ENCODE measurements around the gene NKX1-2.
A peak's percentile ranks its signal among the peaks of the same experiment; 100 is the strongest.
"Not testable (repeated sequence)": the region's sequence is repeated elsewhere in the genome, so short reads cannot be mapped to it uniquely, and the experiment has no call there.

The NKX1-2 gene

DNA sequence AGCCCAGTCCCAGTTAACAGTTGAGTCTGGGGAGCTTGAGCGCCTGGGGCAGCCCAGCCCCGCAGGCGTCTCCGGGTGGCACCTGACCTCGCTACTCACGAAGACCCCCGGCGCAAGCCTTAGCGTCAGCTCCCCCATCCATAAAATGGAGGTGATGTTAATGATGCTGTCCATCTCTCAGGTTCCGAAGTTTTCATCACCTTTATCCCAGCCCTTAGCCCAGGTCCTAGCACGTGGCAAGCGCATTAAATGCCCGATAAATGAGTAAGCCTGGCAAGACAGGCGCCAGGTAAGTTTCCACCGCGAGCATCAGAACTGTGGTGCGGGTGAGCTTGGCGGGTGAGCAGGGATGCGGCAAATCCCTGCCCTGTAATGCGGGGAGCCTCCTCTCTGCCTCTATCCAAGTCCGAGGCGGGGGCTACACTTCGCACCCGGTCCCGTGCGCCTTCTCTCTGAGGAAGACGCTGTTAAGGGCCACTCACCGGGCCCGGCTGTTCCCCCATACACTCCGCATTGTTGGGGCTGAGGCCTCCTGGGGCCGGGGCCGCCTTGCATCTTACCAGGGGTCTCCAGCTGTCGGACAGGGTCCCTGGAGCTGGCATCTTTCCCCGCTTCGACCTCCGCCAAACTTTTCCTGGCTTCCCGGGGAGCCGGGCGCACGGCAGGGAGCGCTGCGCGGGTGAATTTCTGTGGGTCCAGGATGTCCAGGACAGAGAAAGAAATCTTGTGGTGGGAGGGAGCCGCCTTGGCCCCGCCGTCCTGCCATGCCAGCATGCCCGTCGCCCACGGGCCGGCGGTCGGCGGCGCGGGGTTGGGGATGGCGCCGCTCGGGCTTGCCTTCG is 444 bp downstream of the NKX1-2 start:
- no peak for DNase-seq

DNA sequence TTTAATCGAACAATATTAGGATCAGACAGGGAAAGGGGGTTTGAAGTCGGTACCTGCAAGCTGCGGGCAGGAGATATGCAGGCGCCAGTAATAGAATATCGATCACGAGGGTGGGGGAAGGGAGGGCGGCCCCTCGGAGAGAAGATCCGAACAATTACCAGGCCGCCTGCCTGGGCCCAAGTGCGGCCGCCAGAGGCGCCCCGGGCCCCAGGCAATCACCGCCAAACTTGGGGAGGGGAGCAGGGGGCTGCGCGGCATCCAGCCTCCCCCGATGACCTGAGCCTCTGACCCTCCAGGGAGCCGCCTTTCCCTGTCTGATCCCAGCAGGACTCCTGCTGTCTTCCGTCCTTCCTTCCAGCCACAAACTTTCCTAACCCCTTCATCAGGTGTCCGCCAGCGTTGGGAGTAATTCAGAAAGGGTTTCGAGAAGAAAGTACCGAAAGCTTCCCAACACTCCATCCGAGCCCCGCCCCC is 1.1 kb downstream of the NKX1-2 start:
- DNase-seq = no peak

DNA sequence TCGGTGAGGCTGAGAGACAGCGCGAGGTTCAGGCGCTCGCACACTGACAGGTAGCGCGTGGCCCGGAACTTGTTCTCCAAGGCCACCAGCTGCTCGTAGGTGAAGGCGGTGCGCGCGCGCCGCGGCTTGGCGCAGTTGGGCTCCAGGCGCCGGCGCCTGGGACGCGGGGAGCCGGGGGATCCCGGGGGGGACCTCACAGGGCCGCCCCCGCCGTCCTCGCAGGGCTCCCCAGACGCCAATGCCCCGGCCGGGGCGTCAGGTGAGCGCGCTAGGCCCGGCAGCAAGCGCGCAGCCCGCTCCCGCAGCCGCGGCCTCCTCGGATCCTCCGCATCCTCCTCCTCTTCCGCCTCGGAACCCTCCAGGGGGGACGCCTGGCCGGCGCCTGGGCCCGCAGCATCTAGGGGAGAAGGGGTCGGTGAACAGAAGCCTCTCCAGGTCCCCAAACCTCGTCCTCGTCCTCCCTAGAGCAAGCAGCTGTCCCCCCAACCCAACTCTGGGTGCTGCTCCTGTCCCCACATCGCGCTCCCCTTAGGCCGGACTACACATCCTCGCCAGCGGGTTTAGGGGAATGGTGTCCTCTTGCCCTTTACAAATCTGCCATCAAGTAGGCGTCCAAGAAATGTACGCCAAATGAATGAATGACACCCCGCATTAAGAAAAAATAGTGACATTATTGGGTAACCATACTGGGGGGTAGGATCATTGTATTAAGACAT is 1.9 kb downstream of the NKX1-2 start:
- no peak for DNase-seq

DNA sequence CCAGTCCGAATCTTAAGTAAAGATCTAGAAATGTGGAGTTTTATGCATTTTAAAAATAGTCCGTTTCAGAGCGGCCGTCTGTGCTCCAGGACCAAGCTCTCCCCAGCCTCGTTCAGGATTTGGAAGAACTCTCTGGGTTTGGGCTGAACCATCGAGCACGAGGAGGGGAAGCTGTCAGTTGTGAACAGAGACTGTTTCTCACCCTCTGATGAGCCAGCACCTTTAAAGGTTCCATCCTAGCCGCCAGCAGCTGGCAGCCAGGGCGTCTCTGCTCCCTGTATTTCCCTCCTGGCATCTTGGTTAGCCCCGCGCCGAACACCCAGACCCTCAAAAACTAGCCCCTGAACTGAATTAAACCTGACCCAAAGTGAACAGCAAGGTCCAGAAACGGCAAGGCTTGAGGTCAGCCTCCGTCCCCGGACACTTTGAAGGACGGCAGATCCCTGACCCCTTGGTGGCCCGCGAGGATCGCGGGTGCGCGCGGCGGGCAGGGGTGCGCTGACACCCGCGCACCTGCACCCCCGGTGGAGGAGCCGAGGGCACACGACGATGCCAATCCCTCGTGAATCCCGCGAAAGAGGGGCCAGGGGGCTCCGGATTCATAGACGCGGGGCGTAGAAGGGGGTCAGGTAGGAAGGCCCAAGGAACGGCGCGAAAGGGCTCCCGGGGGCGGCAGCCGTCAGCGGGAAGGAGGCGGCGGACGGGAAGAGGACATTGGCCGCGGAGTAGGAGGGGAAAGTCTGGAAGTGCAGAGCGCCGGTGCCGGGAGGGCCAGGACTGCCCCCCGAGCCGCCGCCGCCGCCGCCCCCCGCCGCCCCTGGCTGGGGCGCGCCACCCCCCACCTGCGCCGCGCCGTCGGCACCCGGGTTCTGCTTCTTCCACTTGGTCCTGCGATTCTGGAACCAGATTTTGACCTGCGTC is 2.7 kb downstream of the NKX1-2 start:
- DNase-seq = no peak

DNA sequence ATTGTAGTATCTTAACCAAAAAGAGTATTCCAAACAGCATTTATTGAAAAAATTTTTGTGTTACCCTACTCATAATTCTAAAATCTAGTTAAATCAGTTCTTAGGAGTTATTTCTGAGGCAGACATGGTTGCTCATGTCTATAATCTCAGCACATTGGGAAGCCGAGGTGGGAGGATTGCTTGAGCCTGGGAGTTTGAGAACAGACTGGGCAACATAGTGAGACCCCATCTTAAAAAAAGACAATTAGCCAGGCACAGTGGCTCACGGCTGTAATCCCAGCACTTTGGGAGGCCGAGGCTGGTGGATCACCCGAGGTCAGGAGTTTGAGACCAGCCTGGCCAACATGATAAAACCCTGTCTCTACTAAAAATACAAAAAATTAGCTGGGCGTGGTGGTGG is 8.1 kb downstream of the NKX1-2 start:
- DNase-seq = not testable (repeated sequence)

DNA sequence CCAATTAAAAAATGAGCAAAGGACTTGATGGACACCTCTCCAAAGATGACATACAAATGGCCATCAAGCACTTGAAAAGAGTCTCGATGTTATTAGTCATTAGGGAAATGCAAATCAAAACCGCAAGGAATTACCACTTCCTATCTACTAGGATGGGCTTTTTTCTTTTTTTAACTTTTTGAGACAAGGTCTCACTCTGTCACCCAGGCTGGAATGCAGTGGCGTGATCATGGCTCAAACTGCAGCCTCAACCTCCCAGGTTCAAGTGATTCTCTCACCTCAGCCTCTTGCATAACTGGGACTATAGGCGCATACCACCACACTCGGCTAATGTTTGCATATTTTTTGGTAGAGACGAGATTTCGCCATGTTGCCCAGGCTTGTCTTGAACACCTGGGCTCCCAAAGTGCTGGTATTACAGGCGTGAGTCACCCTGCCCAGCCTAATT is 13.6 kb downstream of the NKX1-2 start:
- no peak for DNase-seq

DNA sequence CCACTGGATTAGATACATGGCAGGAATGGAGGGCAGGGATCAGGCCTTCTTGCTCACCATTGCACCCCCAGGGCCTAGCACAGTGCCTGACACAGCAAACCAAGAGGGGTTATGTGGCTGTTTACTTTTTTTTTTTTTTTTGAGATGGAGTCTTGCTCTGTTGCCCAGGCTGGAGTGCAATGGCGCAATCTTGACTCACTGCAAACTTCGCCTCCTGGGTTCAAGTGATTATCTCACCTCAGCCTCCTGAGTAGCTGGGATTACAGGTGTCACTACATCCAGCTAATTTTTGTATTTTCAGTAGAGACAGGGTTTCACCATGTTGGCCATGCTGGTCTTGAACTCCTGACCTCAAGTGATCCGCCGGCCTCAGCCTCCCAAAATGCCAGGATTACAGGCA is 14.2 kb downstream of the NKX1-2 start:
- not testable (repeated sequence) for DNase-seq

DNA sequence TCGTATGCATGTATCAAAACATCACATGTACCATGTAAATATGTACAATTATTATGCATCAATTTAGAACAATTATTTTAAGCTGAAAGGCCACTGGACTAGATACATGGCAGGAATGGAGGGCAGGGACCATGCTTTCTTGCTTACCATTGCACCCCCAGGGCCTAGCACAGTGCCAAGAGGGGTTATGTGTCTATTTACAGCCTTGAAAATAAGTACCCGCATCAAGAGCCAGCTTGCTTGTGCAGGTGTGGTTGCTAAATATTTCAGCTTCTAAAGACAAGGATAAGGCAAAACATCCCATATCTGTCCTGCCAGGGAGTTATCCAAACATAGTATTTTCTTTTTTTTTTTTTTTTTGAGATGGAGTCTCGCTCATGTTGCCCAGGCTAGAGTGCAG is 16.4 kb downstream of the NKX1-2 start:
- no peak for DNase-seq

DNA sequence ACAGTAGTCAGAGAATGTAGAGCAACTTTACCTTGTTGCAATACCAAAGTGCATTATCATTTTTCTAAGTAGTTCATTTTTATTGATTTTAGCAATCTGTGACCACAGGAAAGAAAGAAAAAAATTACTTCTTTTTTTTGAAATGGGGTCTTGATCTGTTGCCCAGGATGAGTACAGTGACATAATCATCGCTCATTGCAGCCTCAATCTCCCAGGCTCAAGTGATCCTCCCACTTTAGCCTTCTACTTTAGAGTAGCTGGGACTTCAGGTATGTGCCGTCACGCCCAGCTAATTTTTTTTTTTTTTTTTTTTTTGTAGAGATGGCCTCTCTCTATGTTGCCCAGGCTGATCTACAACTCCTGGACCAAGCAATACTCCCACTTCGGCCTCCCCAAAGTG is 19.8 kb downstream of the NKX1-2 start:
- no peak for DNase-seq

DNA sequence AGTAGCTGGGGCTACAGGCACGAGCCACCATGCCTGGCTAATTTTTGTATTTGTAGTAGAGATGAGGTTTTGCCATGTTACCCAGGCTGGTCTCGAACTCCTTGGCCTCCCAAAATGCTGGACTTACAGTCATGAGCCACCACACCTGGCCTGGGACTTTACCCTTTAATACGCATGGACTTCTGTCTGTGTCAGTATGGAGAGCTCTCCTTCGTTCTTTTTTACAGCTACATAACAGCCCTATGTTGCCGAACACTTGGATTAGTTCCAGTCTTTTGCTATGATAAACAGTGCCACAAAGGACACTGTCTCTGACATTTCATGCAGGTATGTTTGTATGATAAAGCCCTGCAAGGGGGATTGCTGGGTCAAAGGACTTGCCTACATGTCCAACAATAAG is 20.3 kb downstream of the NKX1-2 start:
- no peak for DNase-seq

DNA sequence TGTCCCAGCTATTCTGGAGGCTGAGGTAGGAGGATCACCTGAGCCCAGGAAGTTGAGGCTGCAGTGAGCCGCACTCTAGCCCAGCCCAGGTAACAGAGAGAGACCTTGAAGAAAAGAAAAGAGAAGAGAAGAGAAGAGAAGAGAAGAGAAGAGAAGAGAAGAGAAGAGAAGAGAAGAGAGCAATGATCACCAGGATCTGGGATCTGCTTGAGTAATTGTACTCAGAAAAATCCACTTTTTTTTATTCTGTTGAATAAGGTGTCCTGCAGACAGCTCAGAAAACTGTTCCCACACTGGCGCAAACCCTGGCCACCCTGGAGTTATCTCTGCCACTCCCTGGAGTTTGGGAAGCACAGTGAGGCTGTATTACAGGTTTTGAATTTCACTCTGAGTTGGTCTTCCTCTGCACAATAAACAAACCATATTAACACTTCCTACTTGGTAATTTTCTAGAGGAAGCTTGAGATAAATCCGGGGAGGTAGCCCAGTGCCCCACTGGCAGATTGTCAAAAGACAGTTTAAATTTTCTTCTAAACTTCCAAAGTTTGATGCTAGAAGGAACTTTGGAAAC is 21.5 kb downstream of the NKX1-2 start:
- no peak for DNase-seq

DNA sequence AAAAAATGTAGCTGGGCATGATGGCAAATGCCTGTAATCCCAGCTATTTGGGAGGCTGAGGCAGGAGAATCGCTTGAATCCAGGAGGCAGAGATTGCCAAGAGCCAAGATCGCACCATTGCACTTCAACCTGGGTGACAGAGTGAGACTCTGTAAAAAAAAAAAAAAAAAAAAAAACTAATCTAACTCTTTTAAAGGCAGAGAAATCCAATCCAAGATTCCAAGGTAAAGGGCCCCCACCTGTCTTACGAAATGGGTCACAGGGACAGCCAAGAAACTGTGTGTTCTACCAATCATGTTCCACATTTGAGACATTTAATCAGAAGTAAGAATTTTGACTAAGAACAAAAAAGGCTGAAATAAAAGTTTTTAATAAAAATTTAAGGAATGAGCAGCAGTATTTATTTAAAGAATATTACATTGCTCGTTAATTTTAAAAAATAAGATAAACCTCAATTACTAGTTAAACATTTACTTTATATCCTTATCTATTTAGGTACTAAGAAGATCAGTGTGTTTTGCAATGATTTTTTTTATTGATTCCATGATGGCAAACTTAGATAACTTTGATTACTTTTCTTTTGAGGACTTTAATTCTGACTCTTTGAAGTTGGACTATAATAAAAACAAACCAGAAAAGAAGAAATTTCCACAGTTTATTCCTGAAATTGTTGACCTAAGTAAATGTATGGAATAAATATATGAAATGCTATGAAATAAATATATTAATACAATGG is 24.4 kb downstream of the NKX1-2 start:
- DNase-seq = no peak

DNA sequence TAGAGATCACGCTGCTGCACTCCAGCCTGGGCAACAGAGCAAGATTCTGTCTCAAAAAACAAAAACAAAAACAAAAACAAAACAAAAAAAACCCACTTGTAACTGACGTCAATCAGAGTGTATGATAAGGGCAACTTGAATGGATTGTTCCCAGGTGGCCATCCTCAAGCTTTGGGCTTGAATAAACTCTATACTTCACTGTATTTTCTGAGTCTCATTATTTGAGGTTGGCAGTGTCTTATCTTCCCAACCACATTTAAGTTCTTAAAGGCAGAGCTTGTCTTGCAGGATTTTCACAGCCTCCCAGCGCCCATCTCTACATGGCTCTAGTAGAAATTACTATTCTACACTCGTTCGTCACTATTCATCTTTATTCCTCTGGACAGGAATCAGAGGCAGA is 26.0 kb downstream of the NKX1-2 start:
- peak; percentile 92 for DNase-seq

DNA sequence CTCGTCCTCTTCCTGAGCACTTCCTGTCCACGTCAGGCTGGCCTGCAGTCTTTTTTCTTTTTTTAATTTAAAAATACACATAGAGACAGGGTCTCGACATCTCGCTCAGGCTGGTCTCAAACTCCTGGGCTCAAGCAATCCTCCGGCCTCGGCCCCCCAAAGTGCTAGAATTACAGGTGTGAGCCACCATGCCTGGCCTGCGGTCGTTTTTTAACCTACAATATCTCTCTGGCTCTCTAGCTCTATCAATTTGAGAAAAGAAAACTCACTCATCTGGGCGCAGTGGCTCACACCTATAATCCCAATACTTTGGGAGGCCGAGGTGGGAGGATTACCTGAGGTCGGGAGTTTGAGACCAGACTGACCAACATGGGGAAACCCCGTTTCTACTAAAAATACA is 27.1 kb downstream of the NKX1-2 start:
- no peak for DNase-seq

DNA sequence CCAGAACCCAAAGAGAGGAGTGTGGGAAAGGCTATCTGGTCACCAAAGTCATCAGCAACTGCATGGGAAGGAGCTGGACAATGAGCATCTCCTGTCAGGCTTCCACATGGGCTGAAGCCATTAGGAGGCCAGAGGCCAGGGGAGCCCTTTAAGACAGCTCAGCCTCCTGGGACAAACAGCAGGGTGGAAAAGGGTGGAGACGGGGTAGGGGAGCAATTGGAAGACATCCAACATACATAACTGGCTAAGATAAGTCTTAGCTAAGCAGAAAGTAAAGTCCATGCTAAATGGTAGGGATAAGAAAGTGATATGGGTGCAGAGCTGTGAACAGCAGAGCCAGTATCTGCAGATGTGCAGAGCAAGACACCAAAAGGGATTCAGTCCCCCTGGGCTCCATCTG is 29.6 kb downstream of the NKX1-2 start:
- peak; percentile 96 for DNase-seq

DNA sequence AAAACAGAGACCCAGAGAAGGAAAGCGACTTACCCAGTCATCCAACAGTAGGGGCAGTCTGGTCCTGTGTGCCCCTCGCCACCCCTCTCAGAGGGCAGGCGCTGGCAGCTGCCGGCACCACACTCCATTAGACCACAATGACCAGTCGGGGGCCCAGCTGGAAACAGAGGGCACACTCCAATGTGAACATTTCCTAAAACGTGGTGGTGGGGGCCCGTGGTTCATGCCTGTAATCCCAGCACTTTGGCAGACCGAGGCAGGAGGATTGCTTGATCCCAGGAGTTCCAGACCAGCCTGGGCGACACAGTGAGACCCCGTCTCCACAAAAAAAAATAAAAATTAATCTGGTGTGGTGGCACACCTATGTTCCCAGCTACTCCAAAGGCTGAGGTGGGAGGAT is 30.2 kb downstream of the NKX1-2 start:
- DNase-seq = no peak

DNA sequence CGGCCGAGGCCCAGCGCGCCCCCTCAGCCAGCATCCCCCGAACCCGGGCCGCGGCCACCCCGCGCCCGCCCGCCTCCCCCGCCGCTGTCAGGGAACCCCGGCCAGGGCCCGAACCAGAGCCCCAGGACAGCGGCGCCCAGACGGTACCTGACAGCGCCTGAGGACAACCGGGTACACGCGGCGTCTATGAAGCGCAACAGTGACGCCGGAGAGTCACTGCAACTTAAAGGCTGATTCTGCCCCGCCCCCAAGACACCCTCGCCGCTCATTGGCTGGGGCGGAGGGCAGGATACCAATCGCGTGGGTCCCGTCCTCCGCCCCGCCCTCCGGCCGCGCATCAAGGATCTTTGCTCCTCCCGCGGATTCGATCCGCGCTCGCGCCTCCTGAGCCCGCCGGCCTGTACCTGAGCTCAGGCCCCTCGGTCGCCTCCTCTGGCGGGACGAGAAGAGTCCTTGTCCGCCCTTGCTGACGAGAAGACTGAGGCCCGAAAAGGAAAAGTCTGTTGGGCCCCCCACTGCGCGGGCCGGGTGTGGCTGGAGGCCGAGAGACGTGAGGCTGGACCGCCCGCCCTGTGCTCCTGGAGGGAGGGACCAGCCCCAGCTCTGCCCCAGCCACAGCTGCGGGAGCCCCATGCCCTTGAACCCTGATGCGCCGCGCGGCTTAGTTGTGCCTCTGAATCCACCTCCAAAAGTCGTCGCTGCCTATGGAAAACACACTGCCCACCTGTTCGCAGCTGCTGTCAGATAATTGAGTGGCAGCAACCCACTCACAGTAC is 30.9 kb downstream of the NKX1-2 start, which contains the start of gene OAT:
Gene OAT, minus strand, starts transcription at position 198 of the 776 bp plus-strand sequence. CDS start 6,752 bp downstream, outside the sequence.
- DNase-seq = peak; percentile 99

DNA sequence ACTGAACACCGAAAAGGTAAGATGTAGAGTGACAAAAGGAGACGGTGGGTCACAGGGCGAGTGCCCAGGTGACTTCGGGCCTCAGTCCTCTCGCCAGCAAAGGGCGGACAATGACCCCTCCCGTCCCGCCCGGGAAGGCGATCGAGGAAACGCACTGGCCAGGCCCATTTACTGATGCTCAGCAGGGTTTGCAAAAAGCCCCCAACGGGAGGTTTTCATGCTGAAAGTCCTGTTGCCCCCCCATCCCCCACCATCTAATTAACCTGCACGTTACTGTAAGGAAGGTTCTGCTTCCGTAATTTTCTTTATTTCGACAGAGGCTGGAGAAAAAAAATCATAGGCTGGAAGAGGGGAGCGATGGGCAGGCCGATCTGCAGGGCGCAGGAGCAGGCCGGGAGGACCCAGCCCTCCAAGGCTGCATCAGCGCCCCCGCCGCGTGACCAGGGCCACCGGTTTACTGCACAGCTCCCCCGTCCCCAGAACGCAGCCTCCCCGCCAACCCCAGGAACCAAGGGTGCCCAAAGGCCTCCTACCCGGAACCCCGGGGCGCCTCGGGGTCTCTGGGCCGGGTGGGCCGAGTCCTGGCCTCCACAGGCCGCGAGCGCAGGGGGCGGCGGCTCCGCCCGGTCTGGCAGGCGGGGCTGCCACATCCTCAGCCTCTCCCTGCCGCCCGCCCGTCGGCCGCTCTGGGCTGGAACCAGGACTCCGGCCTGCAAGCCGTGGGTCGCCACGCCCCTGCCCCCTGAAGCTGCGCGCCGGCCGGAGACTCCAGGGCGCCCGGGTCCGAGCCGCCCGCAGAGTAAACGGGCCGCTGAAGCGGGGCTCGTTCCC is 31.7 kb downstream of the NKX1-2 start:
- DNase-seq = peak; percentile 62

DNA sequence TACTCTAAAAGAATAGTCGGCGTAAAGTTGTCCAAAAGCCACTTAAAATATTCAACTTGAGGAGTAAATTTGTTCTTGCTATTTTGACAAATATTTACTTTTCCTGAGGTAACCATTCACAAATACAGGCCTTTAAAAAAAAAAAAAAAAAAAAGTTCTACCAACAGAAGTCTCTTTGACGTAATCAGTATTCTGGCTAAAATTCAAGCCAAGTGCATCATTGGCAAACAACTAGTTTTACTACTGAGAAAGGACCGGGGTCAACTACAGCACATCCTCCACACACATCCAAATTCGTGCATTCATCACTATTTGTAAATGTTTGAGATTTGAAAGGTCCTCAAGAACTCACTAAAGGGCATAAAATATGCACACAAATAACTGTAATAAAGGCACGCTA is 33.1 kb downstream of the NKX1-2 start:
- DNase-seq = no peak

DNA sequence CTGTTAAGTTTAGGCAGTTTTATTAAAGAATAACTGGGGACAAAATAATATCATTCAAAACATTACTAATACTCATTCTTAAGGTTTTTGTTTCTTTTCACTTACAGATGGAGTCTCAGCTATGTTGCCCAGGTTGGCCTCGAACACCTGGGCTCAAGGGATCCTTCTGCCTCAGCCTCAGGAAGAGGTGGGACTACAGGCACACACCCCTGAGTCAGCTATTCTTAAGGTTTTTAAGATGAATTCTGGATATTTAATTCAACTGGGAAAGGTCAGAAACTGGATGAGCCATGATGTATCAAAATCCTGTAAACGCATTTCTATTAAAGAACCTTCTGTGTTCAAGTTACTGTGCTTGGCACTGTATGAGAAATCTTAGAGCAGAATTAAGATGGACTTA is 34.6 kb downstream of the NKX1-2 start:
- DNase-seq = no peak
